ENCODE data around the gene SLC5A4.
A peak's percentile ranks its signal among the peaks of the same experiment; 100 is the strongest.

SLC5A4 gene

DNA sequence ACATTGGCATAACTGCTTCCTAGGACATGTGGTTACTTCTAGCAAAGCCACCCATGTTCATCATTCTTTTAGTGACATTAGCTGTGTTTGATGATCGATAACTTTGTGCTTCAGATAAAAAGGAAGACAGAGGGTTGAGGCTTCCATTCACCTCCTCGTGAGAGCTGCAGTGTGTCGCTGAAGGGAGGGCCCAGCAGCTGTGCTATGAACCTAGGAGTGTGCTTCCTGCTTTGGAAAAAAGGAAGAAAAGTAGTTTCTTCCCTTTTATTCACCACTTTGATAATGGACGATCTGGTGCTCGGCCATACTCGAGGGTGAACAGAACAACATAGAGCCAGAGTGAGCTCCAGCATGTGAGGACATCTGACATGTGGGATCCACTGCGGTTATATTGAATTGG is 44.1 kb downstream of the SLC5A4 start:
- ATAC-seq (no peak), DNase-seq (no peak)
- Mint-ChIP-seq H3K36me3 (ENCODE audit: low read depth) (no peaks in the 10 kb centered on the region), H3K9me3 (no peaks in the 10 kb centered on the region), H3K27ac (no peak overlapping the region), H3K27me3 (no peaks in the 10 kb centered on the region), H3K4me1 (peaks cover 3% of the 10 kb centered on the region), H3K4me3 (no peak overlapping the region)

DNA sequence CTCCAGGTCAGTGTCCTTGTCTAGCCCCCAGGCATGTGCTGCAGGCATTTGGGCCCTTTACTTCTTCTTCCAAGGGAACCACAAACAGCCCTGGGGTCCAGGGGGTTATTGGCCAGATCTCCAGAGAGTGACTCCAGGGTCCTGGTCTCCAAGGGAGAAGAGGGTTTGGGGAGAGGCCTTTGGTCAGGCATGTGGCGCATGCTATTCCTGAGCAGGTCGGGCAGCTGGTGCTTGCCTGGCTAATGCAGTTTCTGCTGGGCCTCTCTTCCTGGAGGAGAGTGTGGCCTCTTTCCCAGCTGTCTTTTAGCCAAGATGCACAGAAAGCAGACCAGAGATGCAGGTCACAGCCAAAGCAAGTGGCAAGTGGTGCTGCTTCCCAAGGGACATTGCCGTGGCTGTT is 46.5 kb downstream of the SLC5A4 start:
- no peak for DNase-seq
- Mint-ChIP-seq H3K4me3 (no peak overlapping the region), H3K27ac (no peak overlapping the region), H3K27me3 (peaks cover 10% of the 10 kb centered on the region), H3K36me3 (ENCODE audit: low read depth) (no peaks in the 10 kb centered on the region), H3K9me3 (no peaks in the 10 kb centered on the region), H3K4me1 (peaks cover 5% of the 10 kb centered on the region)
- no peak for ATAC-seq

DNA sequence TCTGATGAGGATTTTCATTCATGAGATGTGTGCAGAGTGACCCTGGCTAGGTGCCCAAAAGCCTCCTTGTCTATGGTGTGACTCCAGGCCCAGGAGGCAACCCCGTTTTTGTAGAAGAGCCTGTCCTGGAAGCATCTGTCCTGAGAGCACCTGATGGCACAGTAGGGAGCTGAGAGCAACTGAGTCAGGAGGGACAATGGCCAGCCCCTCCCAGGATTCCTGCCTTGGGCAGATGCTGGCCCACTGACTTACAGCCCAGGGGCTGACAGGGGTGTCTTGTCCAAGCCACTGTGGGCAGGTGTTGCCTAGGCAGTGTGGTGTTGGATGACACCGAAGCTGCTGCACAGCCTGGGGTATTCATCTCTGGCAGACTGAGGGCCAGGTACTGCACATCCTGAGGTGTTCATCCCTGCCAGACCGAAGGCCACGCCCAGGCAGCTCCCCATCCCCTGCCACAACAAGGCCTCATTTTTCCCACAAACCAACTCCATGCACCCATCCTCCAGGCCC is 47.1 kb downstream of the SLC5A4 start:
- Mint-ChIP-seq H3K4me3 (no peak overlapping the region), H3K27ac (no peak overlapping the region), H3K9me3 (no peaks in the 10 kb centered on the region), H3K4me1 (peaks cover 6% of the 10 kb centered on the region), H3K27me3 (peaks cover 14% of the 10 kb centered on the region), H3K36me3 (ENCODE audit: low read depth) (no peaks in the 10 kb centered on the region)
- ATAC-seq, result no peak
- DNase-seq, result no peak

DNA sequence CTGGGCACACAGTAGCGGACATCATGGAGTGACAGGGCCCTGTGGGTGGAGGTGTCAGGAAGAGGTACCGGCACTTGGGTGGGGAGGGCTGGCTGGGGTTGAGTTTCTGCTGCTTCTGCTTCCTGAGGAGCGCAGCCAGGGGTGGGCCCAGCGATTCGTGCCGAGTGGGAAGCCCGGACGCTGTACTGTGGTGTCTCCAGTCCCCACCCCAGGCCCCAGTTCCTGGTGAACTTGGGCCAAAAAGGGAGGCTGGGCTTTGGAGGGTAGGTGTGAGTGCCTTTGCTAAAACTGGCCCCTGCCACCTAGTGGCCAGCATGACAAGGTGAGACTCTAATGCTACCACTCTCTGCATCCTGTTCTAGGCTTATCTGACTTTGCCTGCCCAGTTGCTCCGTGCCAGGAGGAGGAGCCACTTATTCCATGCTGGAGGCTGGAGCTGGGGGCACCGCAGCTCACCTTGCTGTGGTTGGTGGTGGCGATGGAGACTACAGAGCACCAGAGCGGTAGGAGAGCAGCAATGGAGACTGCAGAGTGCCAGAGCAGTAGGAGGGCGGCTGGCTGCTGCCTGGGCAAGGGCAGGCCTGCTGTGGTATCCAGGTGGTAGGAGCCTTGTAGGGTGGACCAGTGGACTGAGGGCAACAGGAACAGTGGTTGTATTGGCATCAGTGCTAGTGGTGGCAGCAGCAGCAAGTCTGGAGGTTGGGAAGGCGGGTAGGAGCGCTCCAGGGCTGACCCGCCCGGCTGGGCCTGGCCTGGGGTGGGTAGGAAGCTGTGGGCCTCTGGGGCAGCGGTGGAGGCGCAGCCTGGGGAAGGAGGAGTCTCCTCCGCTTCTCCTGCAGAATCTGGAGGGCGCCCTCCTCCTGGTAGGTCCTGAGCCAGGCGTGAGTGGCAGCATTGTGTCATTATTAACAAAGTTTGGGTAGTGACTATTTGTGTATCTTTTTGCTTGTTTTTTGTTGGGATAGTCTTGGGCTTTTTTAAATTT is 48.1 kb downstream of the SLC5A4 start:
- Mint-ChIP-seq H3K4me3 (no peak overlapping the region), H3K27me3 (peaks cover 20% of the 10 kb centered on the region), H3K27ac (no peak overlapping the region), H3K36me3 (ENCODE audit: low read depth) (no peaks in the 10 kb centered on the region), H3K4me1 (peaks cover 12% of the 10 kb centered on the region), H3K9me3 (no peaks in the 10 kb centered on the region)
- ATAC-seq (peak; percentile 47), DNase-seq (peak; percentile 26)

DNA sequence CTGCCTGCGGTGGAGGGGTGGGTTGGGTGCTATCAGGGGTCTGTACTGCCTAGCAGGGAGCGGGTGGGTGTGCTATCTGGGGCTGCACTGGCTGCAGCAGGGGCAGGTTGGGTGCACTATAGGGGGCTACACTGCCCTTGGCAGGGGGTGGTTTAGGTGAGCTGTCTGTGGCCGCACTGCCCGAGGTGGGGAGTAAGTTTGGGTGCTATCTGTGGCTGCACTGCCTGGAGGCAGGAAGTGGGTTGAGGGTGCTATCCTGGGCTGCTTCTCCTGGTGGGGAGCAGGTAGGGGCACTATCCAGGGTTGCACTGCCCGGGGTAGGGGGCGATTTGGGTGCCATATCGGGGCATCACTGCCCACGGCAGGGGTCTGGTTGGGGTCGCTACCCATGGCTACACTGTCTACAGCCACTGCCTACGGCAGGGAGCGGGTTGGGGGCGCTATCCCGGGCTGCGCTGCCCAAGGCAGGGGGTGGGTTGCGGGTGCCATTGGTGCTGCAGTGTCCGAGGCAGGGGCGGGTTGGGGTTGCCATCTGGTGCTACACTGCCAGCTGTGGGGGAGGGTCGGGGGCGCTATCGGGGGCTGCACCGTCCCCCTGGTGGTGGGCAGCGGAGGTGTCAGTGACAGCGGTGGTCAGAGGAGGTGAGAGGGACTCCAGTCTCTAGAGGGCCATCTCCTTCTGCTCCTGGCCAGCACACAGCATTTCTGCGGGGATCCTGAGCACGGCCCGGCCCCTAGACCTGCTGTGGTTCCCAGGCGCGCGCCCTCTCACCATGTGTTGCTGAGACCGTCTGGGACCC is 49.0 kb downstream of the SLC5A4 start:
- DNase-seq (no peak), ATAC-seq (no peak)
- peaks cover 12% of the 10 kb centered on the region for H3K4me1 Mint-ChIP-seq
- H3K4me3 Mint-ChIP-seq, result no peak overlapping the region
- no peaks in the 10 kb centered on the region for H3K36me3 Mint-ChIP-seq (ENCODE audit: low read depth)
- H3K9me3 Mint-ChIP-seq, result no peaks in the 10 kb centered on the region
- no peak overlapping the region for H3K27ac Mint-ChIP-seq
- peaks cover 21% of the 10 kb centered on the region for H3K27me3 Mint-ChIP-seq

DNA sequence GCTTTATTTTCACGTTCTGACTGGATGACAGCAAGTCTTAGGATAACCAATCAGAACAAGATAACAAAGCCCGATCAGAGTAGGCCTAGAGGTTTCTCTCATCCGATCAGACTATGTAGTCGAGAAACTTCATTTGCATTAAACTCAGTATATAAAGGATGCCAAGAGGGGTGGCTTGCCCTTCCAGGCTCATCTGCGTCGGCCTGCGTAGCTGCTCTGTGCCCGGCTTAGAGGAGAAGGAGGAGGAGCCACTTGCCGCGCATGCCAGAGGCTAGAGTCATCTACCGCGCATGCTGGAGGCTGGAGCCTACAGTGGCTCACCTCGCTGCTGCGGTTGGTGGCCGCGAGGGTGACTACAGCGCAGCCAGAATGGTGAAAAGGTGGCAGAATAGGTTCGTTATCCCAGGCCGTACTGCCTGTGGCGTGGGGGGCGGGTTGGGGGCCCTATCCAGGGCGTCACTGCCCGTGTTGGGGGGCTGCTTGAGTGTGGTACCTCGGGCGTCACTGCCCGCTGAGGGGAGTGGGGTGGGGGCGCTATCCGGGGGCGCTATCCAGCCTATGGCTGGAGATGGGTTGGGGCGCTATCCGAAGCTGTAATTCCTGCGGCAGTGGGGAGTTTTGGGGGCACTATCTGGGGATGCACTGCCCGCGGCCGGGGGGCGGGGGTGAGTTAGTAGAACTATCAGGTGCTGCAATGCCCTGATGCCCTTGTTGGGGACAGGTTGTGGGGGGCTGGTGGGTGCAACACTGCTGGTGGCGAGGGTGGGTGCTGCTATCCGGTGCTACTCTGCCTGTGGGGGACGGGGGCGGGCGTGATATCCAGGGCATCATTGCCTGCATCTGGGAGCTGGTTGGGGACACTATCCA is 50.1 kb downstream of the SLC5A4 start, which contains the start of gene RFPL2:
RFPL2 (minus strand) TSS at position 218 of the 867 bp plus-strand sequence. CDS start 2,622 bp downstream, outside the sequence.
- H3K9me3 Mint-ChIP-seq, result no peaks in the 10 kb centered on the region
- peak within 1 kb of the TSS; percentile 58 for H3K4me3 Mint-ChIP-seq
- H3K27ac Mint-ChIP-seq, result no peak within 1 kb of the TSS
- H3K4me1 Mint-ChIP-seq, result peaks cover 12% of the 10 kb centered on the region
- ATAC-seq (peak; percentile 30), DNase-seq (no peak)
- no peaks in the 10 kb centered on the region for H3K36me3 Mint-ChIP-seq (ENCODE audit: low read depth)
- peaks cover 21% of the 10 kb centered on the region for H3K27me3 Mint-ChIP-seq

DNA sequence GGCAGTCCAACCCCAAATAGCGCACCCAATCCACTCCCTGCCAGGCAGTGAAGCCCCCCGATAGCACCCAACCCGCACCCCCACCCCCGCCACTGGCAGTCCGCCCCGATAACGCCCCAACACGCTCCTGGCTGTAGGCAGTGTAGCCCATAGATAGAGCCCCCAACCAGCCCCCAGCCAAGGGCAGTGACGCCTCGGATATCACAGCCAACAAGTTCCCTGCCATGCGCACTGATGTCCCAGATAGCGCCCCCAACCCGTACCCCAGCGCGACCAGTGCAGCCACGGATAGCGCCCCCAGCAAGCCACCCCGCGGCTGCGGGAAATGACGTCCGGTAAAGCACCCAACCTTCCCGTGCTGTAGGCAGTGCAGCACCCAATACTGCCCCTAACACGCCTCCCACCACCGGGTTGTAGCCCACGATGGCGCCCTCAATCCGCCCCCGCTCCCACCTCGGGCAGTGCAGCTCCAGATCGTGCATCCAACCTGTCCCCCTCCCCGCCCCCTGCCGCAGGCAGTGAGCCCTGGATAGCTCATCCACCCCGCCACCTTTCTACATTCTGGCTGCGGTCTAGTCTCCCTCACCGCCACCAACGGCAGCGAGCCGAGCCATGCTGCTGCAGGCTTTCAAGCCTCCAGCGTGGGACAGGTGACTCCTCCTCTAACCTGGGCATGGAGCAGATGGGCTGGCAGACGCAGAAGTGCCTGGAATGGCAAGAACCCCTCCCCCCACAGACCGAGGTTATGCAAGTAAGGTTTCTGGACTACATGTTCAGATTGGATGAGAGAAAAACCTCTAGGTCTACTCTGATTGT is 50.9 kb downstream of the SLC5A4 start:
- no peak for ATAC-seq
- H3K4me3 Mint-ChIP-seq, result peak overlapping the region; percentile 58
- H3K4me1 Mint-ChIP-seq, result peaks cover 12% of the 10 kb centered on the region
- no peaks in the 10 kb centered on the region for H3K36me3 Mint-ChIP-seq (ENCODE audit: low read depth)
- no peaks in the 10 kb centered on the region for H3K9me3 Mint-ChIP-seq
- no peak for DNase-seq
- no peak overlapping the region for H3K27ac Mint-ChIP-seq
- peaks cover 21% of the 10 kb centered on the region for H3K27me3 Mint-ChIP-seq

DNA sequence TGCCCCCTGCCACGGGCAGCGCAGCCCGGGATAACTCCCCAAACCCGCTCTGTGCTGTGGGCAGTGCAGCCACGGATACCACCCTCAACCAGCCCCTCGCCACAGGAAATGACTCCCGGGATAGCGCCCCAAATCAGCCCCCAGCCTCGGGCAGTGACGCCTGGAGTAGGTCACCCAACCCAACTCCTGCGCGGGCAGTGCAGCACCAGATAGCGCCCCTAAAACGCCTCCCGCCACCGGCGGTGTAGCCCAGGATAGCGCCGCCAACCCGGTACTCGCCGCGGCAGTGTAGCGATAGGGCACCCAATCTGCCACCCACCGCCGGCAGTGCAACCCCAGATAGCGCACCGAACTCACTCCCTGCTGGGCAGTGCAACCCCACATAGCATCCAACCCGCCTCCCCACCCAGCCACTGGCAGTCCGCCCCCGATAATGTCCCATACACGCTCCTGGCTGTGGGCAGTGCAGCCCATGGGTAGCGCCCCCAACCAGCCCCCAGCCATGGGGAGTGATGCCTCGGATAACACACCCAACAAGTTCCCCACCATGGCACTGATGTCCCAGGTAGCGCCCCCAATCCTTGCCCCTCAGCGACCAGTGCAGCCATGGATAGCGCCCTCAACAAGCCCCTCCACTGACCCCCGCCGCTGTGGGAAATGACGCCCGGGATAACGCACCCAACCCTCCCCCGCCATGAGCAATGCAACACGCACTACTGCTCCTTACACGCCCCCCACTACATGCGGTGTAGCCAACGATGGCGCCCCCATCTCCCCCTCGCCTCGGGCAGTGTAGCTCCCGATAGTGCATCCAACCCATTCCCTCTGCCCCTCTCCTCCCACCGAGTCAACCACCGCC is 51.7 kb downstream of the SLC5A4 start:
- Mint-ChIP-seq H3K27me3 (peaks cover 21% of the 10 kb centered on the region), H3K9me3 (no peaks in the 10 kb centered on the region), H3K27ac (no peak overlapping the region), H3K36me3 (ENCODE audit: low read depth) (no peaks in the 10 kb centered on the region), H3K4me1 (peaks cover 12% of the 10 kb centered on the region), H3K4me3 (no peak overlapping the region)
- DNase-seq (no peak), ATAC-seq (no peak)

DNA sequence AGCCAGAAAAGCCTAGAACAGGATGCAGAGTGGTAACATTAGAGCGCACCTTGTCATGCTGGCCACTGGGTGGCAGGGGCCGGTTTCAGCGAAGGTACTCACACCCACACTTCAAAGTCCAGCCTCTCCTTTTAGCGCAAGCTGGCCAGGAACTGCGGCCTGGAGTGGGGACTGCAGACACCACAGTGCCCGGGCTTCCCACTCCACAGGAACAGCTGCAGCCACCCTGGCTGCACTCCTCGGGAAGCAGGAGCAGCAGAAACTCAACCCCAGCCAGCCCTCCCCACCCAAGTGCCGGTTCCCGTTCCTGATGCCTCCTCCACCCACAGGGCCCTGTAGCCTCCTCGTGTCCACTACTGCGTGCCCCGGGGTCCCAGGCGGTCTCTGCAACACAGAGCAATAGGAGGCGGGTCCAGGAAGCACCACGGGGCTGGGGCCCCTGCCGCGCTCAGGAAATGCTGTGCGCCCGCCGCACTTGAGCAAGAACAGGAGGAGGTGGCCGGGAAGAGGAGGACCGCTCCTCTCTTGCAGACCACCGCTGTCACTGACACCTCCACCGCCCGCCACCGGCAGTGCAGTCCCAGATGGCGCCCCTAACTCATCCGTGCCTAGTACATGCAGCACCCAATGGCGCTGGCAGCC is 52.5 kb downstream of the SLC5A4 start:
- DNase-seq, result peak; percentile 23
- no peaks in the 10 kb centered on the region for H3K36me3 Mint-ChIP-seq (ENCODE audit: low read depth)
- H3K9me3 Mint-ChIP-seq, result no peaks in the 10 kb centered on the region
- H3K27ac Mint-ChIP-seq, result no peak overlapping the region
- peaks cover 21% of the 10 kb centered on the region for H3K27me3 Mint-ChIP-seq
- H3K4me3 Mint-ChIP-seq, result no peak overlapping the region
- peak; percentile 27 for ATAC-seq
- peaks cover 12% of the 10 kb centered on the region for H3K4me1 Mint-ChIP-seq

DNA sequence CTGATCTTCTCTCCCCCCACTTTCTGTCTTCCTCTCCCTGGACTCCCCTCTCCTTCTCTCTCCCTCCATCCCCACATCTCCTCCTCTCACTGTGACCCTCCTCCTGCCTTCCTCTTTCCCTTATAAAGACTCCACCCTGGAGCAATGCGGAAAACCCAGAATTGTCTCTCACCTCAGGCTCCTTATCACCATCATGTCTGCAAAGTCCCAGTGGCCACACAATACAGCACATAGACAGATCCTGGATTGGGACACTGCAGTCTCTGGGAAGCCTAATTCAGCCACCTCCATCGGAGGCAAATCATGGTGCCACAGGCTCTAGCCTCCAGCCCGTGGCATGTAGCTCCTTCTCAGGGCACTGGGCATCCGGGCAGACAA is 53.0 kb downstream of the SLC5A4 start:
- no peak overlapping the region for H3K27ac Mint-ChIP-seq
- peaks cover 21% of the 10 kb centered on the region for H3K27me3 Mint-ChIP-seq
- DNase-seq (no peak), ATAC-seq (no peak)
- H3K36me3 Mint-ChIP-seq (ENCODE audit: low read depth), result no peaks in the 10 kb centered on the region
- H3K4me1 Mint-ChIP-seq, result peaks cover 12% of the 10 kb centered on the region
- no peaks in the 10 kb centered on the region for H3K9me3 Mint-ChIP-seq
- H3K4me3 Mint-ChIP-seq, result no peak overlapping the region

DNA sequence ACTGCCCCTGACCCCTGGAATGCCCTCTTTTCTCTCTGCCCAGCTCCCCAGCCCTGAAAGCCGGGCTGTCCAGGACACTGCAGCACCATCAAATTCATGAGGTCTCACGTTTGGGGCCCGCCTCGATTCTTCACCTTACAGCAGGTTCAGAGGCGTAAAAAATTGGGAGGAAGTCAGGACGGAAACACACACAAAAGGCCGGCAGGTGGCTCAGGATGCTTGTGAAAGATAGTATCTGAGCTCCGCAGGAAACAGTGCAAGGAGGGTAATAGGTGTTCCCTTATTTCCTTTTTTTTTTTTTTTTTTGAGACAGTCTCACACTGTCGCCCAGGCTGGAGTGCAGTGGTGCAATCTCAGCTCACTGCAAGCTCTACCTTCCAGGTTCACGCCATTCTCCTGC is 54.4 kb downstream of the SLC5A4 start:
- Mint-ChIP-seq H3K36me3 (ENCODE audit: low read depth) (no peaks in the 10 kb centered on the region), H3K4me3 (no peak overlapping the region), H3K27ac (no peak overlapping the region), H3K27me3 (peaks cover 21% of the 10 kb centered on the region), H3K4me1 (peaks cover 8% of the 10 kb centered on the region), H3K9me3 (no peaks in the 10 kb centered on the region)
- DNase-seq, result no peak
- ATAC-seq, result no peak

DNA sequence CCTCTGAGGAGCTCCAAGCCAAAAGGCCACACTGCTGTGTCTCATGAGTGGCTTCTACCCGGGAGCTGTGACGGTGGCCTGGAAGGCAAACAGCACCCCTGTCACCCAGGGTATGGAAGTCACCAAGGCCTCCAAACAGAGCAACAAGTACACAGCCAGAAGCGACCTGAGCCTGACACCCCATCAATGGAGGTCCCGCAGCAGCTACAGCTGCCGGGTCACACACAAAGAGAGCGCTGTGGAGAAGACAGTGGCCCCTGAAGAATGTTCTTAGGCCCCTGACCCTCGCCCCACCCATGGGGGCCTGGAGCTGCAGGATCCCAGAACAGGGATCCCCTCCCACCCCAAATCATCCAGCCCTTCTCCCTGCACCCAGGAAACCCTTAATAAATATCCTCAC is 55.2 kb downstream of the SLC5A4 start:
- H3K27ac Mint-ChIP-seq, result no peak overlapping the region
- ATAC-seq (no peak), DNase-seq (no peak)
- H3K27me3 Mint-ChIP-seq, result peaks cover 20% of the 10 kb centered on the region
- H3K9me3 Mint-ChIP-seq, result no peaks in the 10 kb centered on the region
- no peak overlapping the region for H3K4me3 Mint-ChIP-seq
- H3K36me3 Mint-ChIP-seq (ENCODE audit: low read depth), result no peaks in the 10 kb centered on the region
- H3K4me1 Mint-ChIP-seq, result peaks cover 8% of the 10 kb centered on the region

Measured in activated naive CD8-positive, alpha-beta T cell treated with anti-CD3 and anti-CD28 coated beads, Interleukin-2, amount 50 U/mL, for 24 hours (primary cell).